ENCODE data around the gene ARPC2.
"Not testable (repeated sequence)": the region's sequence is repeated elsewhere in the genome, so short reads cannot be mapped to it uniquely, and the experiment has no call there.

ARPC2 gene

GRCh38 chr2:218216674-218217359, at the start of gene ARPC2:
Gene ARPC2, plus strand, starts transcription at chr2:218217189. Its CDS starts 282 bp downstream, at chr2:218217471.
- in situ Hi-C loops (cut with HindIII; ENCODE audit: low pct_ligation_motif_present, low pct_unique_long_range_greater_than_20kb, low sequenced_read_pairs) = no loop called here
- DNase-seq = peak; percentile 97

GRCh38 chr2:218168016-218168415, 49.0 kb upstream of the ARPC2 start:
- in situ Hi-C loops (cut with HindIII; ENCODE audit: low pct_ligation_motif_present, low pct_unique_long_range_greater_than_20kb, low sequenced_read_pairs) = no loop called here
- DNase-seq = no peak

GRCh38 chr2:218168635-218169462, 48.1 kb upstream of the ARPC2 start:
- in situ Hi-C loops (cut with HindIII; ENCODE audit: low pct_ligation_motif_present, low pct_unique_long_range_greater_than_20kb, low sequenced_read_pairs) = no loop called here
- DNase-seq = peak; percentile 55

- in situ Hi-C loops (cut with HindIII; ENCODE audit: low pct_ligation_motif_present, low pct_unique_long_range_greater_than_20kb, low sequenced_read_pairs) = no loop called here
- DNase-seq = no peak
Observed at GRCh38 chr2:218169757-218170546, 47.0 kb upstream of the ARPC2 start.

GRCh38 chr2:218171744-218172143, 45.2 kb upstream of the ARPC2 start:
- DNase-seq; in situ Hi-C loops (cut with HindIII; ENCODE audit: low pct_ligation_motif_present, low pct_unique_long_range_greater_than_20kb, low sequenced_read_pairs): not testable (repeated sequence)

- in situ Hi-C loops (cut with HindIII; ENCODE audit: low pct_ligation_motif_present, low pct_unique_long_range_greater_than_20kb, low sequenced_read_pairs) = no loop called here
- no peak for DNase-seq
Observed at GRCh38 chr2:218172845-218173244, 44.1 kb upstream of the ARPC2 start.

- in situ Hi-C loops (cut with HindIII; ENCODE audit: low pct_ligation_motif_present, low pct_unique_long_range_greater_than_20kb, low sequenced_read_pairs) = no loop called here
Observed at GRCh38 chr2:218179782-218180181, 37.2 kb upstream of the ARPC2 start.

GRCh38 chr2:218180467-218181114, 36.4 kb upstream of the ARPC2 start:
- no peak for DNase-seq
- in situ Hi-C loops (cut with HindIII; ENCODE audit: low pct_ligation_motif_present, low pct_unique_long_range_greater_than_20kb, low sequenced_read_pairs) = no loop called here

More at GRCh38 chr2:218179782-218180181, 37.2 kb upstream of the ARPC2 start:
- no peak for DNase-seq

- in situ Hi-C loops (cut with HindIII; ENCODE audit: low pct_ligation_motif_present, low pct_unique_long_range_greater_than_20kb, low sequenced_read_pairs) = no loop called here
- no peak for DNase-seq
Observed at GRCh38 chr2:218184331-218184730, 32.7 kb upstream of the ARPC2 start.

GRCh38 chr2:218186355-218186766, 30.6 kb upstream of the ARPC2 start:
- in situ Hi-C loops (cut with HindIII; ENCODE audit: low pct_ligation_motif_present, low pct_unique_long_range_greater_than_20kb, low sequenced_read_pairs) = no loop called here
- DNase-seq = peak; percentile 81

GRCh38 chr2:218186876-218187275, 30.1 kb upstream of the ARPC2 start:
- in situ Hi-C loops (cut with HindIII; ENCODE audit: low pct_ligation_motif_present, low pct_unique_long_range_greater_than_20kb, low sequenced_read_pairs) = no loop called here
- no peak for DNase-seq

- no peak for DNase-seq
- in situ Hi-C loops (cut with HindIII; ENCODE audit: low pct_ligation_motif_present, low pct_unique_long_range_greater_than_20kb, low sequenced_read_pairs) = no loop called here
Observed at GRCh38 chr2:218187296-218188015, 29.5 kb upstream of the ARPC2 start.

GRCh38 chr2:218188528-218188927, 28.5 kb upstream of the ARPC2 start:
- in situ Hi-C loops (cut with HindIII; ENCODE audit: low pct_ligation_motif_present, low pct_unique_long_range_greater_than_20kb, low sequenced_read_pairs) = no loop called here
- DNase-seq = no peak

- no peak for DNase-seq
- in situ Hi-C loops (cut with HindIII; ENCODE audit: low pct_ligation_motif_present, low pct_unique_long_range_greater_than_20kb, low sequenced_read_pairs) = no loop called here
Observed at GRCh38 chr2:218192902-218193430, 24.0 kb upstream of the ARPC2 start.

- DNase-seq = no peak
- in situ Hi-C loops (cut with HindIII; ENCODE audit: low pct_ligation_motif_present, low pct_unique_long_range_greater_than_20kb, low sequenced_read_pairs) = no loop called here
Observed at GRCh38 chr2:218193701-218194100, 23.3 kb upstream of the ARPC2 start.

GRCh38 chr2:218194880-218195279, 22.1 kb upstream of the ARPC2 start:
- in situ Hi-C loops (cut with HindIII; ENCODE audit: low pct_ligation_motif_present, low pct_unique_long_range_greater_than_20kb, low sequenced_read_pairs) = no loop called here

GRCh38 chr2:218196974-218197373, 20.0 kb upstream of the ARPC2 start:
- in situ Hi-C loops (cut with HindIII; ENCODE audit: low pct_ligation_motif_present, low pct_unique_long_range_greater_than_20kb, low sequenced_read_pairs) = no loop called here
- DNase-seq = no peak

More at GRCh38 chr2:218194880-218195279, 22.1 kb upstream of the ARPC2 start:
- DNase-seq = no peak

GRCh38 chr2:218202266-218202665, 14.7 kb upstream of the ARPC2 start:
- in situ Hi-C loops (cut with HindIII; ENCODE audit: low pct_ligation_motif_present, low pct_unique_long_range_greater_than_20kb, low sequenced_read_pairs) = no loop called here
- DNase-seq = no peak
